A673 (cell line): Measurements from ENCODE around the gene DIP2A.

Source experiments
- EZH2 ChIP-seq: fragments of 200-600 bp; sonication (generic); IDR thresholded peaks from 2 replicates; pipeline ENCODE4 v1.6.1; 2017; ENCODE audit warnings: borderline replicate concordance, low read depth, mild to moderate bottlenecking, mixed read lengths, antibody characterized with exemption, low read length; ENCODE audit not compliant: poor library complexity, severe bottlenecking
- TF ChIP-seq, protein P1 (sequence below): fragments of 300-800, 200-600 bp; sonication (generic); conservative IDR thresholded peaks from 2 replicates; pipeline ENCODE4 v1.5.1; 2017; ENCODE audit warnings: low read depth, mild to moderate bottlenecking, antibody characterized with exemption, low read length, moderate library complexity, mixed read lengths

DNA sequence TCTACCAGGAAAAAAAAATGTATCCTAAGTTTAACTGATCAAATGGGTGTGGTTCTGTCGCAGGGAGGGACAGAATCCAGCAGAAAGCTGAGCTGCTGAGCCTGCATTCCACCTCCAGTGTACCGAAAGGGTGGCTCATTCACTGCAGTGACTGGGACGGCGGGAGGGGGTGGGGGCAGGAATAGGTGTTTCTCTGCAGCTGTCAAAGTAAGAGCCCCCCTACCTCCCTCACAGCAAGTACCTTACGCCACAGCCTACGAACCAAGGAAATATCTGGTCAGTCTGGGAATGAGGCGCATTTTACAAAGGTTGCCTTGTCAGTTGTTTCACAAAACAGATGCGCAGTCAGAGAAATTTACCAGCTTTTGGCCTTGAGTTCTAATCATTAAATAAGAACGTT, 144.5 kb downstream of the DIP2A start:
- TF ChIP-seq EZH2: no peak
- TF ChIP-seq, protein P1, sequence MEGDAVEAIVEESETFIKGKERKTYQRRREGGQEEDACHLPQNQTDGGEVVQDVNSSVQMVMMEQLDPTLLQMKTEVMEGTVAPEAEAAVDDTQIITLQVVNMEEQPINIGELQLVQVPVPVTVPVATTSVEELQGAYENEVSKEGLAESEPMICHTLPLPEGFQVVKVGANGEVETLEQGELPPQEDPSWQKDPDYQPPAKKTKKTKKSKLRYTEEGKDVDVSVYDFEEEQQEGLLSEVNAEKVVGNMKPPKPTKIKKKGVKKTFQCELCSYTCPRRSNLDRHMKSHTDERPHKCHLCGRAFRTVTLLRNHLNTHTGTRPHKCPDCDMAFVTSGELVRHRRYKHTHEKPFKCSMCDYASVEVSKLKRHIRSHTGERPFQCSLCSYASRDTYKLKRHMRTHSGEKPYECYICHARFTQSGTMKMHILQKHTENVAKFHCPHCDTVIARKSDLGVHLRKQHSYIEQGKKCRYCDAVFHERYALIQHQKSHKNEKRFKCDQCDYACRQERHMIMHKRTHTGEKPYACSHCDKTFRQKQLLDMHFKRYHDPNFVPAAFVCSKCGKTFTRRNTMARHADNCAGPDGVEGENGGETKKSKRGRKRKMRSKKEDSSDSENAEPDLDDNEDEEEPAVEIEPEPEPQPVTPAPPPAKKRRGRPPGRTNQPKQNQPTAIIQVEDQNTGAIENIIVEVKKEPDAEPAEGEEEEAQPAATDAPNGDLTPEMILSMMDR: no peak
